GM12878 (cell line): Measurements from ENCODE around the gene DIAPH2. TPM values are rescaled to one million over a fixed set of nuclear protein-coding genes. Genes with fewer than 3 reads are reported as not detected.

Source experiments
- ATAC-seq: fragments of 200-7000 bp; cut with Tn5 transposase; 3 replicates; pipeline ENCODE4 v1.9.1; 2020; ENCODE audit warnings: mild to moderate bottlenecking, moderate library complexity
- BruUV-seq: library from RNA; stranded (reverse); fragments of 400-500 nt; replicated peaks from 2 replicates; lab custom pipeline; 2021; lab: Mats Ljungman, UMichigan
- CTCF ChIA-PET: fragments of 300-600 bp; sonication (Branson Sonifier 250); formaldehyde crosslinking; extraction: SDS; loops from one replicate; lab custom pipeline; 2021; ENCODE audit warnings: inconsistent platforms; lab: Yijun Ruan, JAX
- POLR2A ChIA-PET: fragments of 350-600 bp; formaldehyde crosslinking; extraction: SDS; loops from one replicate; lab custom pipeline; 2021; ENCODE audit warnings: inconsistent platforms; lab: Charles Lee
- RAD21 ChIA-PET: fragments of 300-600 bp; sonication (Branson Sonifier 250); formaldehyde crosslinking; loops from one replicate; lab custom pipeline; 2023; ENCODE audit warnings: antibody characterized with exemption; ENCODE audit not compliant: unreplicated experiment; lab: Charles Lee
- SMC1A ChIA-PET: fragments of 300-600 bp; sonication (Branson Sonifier 250); formaldehyde crosslinking; loops from one replicate; lab custom pipeline; 2023; ENCODE audit not compliant: unreplicated experiment, uncharacterized antibody; lab: Charles Lee
- DNase-seq: peaks from one replicate; pipeline ENCODE4 v3.0.0-alpha.2; 2011; ENCODE audit warnings: low read depth, low spot score
- FAIRE-seq: peaks from 3 replicates; lab custom pipeline; 2011; peaks lifted over from hg19 to GRCh38; lab: Jason Lieb, UNC
- H2AFZ ChIP-seq: 2 replicates; pipeline ENCODE4 v1.6.0; 2011; ENCODE audit warnings: low read depth, low read length, control low read depth; ENCODE audit not compliant: control insufficient read depth
- H3K27ac ChIP-seq: 2 replicates; pipeline ENCODE4 v1.5.1; 2011; ENCODE audit warnings: control low read depth; ENCODE audit not compliant: control insufficient read depth, insufficient read depth
- H3K27me3 ChIP-seq, 2 experiments: replicated peaks in 1 of 2; 2 replicates each; pipeline versions ENCODE4 v1.6.0 to v1.6.1; 2011; ENCODE audit warnings: low read length in 1 of 2; ENCODE audit not compliant: control insufficient read depth in 2 of 2, insufficient read depth in 2 of 2
- H3K36me3 ChIP-seq, 2 experiments: 2 replicates each; pipeline ENCODE4 v1.5.1; 2011; ENCODE audit warnings: low read length in 1 of 2; ENCODE audit not compliant: control insufficient read depth in 2 of 2, insufficient read depth in 2 of 2
- H3K4me1 ChIP-seq: 2 replicates; pipeline ENCODE4 v1.6.1; 2011; ENCODE audit warnings: mild to moderate bottlenecking, low read length, moderate library complexity, mixed read lengths; ENCODE audit not compliant: control insufficient read depth, insufficient read depth
- H3K4me2 ChIP-seq: 2 replicates; pipeline ENCODE4 v1.6.0; 2011; ENCODE audit warnings: control low read depth; ENCODE audit not compliant: control insufficient read depth, insufficient read depth
- H3K4me3 ChIP-seq: fragments of 200-600 bp; sonication (generic); 2 replicates; pipeline ENCODE4 v1.5.1; 2016
- H3K79me2 ChIP-seq: 2 replicates; pipeline ENCODE4 v1.6.0; 2011; ENCODE audit warnings: low read length; ENCODE audit not compliant: control insufficient read depth, insufficient read depth
- H3K9ac ChIP-seq: 2 replicates; pipeline ENCODE4 v1.8.0; 2011; ENCODE audit warnings: low read length, control low read depth, mixed read lengths; ENCODE audit not compliant: control insufficient read depth, insufficient read depth
- H3K9me3 ChIP-seq: replicated peaks from 3 replicates; pipeline ENCODE4 v1.5.1; 2011; ENCODE audit warnings: mild to moderate bottlenecking, low read length; ENCODE audit not compliant: control insufficient read depth, insufficient read depth
- H4K20me1 ChIP-seq: 2 replicates; pipeline ENCODE4 v1.6.0; 2011; ENCODE audit not compliant: control insufficient read depth, insufficient read depth
- CBFB ChIP-seq: IDR thresholded peaks from 2 replicates; pipeline ENCODE4 v1.6.1; 2016; ENCODE audit warnings: antibody characterized with exemption, low read depth
- HCFC1 ChIP-seq: fragments of 150-350 bp; IDR thresholded peaks from 2 replicates; pipeline ENCODE4 v1.6.1; 2014; ENCODE audit warnings: low read length
- KLF5 ChIP-seq: fragments of 450-650 bp; IDR thresholded peaks from 2 replicates; pipeline ENCODE4 v1.6.1; 2014; ENCODE audit warnings: mild to moderate bottlenecking; ENCODE audit not compliant: partially characterized antibody
- MTA3 ChIP-seq: IDR thresholded peaks from 2 replicates; pipeline ENCODE4 v1.6.1; 2012; ENCODE audit warnings: low read length, inconsistent platforms, borderline replicate concordance
- SMAD1 ChIP-seq: fragments of 450-650 bp; IDR thresholded peaks from 2 replicates; pipeline ENCODE4 v1.6.1; 2018; ENCODE audit warnings: mild to moderate bottlenecking, low read depth; ENCODE audit not compliant: partially characterized antibody
- SPI1 ChIP-seq: IDR thresholded peaks from 2 replicates; pipeline ENCODE4 v1.6.1; 2011; ENCODE audit warnings: low read depth, mild to moderate bottlenecking, low read length, moderate library complexity, borderline replicate concordance; ENCODE audit not compliant: insufficient read depth
- TBL1XR1 ChIP-seq: IDR thresholded peaks from 2 replicates; pipeline ENCODE4 v1.6.1; 2012; ENCODE audit warnings: low read depth, low read length, improper control_type of control experiment
- in situ Hi-C: fragments of 300-500 bp; cut with MboI; formaldehyde crosslinking; loops from 9 replicates; pipeline ENCODE4 v1.14.3; 2018; ENCODE audit warnings: mixed read lengths
- intact Hi-C: fragments of 100-400 bp; cut with micrococcal nuclease; formaldehyde crosslinking; loops from one replicate; pipeline ENCODE4 v1.14.2; 2022; ENCODE audit not compliant: unreplicated experiment
- polyA plus RNA-seq, 11 experiments: library from polyadenylated mRNA; depleted of rRNA in 4 of 11; unstranded in 6 of 11; stranded (reverse) in 5 of 11; fragments of >200 nt; fragmentation: Nextera tagmentation in 4 of 11; fragmentation: Illumina TruSeq in 1 of 11; extraction: Ambion mirVana in 4 of 11; extraction: Trizol in 1 of 11; gene quantifications; 1 replicate in 1 of 11; 2 replicates in 10 of 11; pipeline versions ENCODE4 v1.2.1 to v1.2.3, GENCODE V29; 2011 to 2016; ENCODE audit warnings: inconsistent platforms in 2 of 11, missing spikeins in 2 of 11, low read depth in 1 of 11
- total RNA-seq, 4 experiments: library from RNA; depleted of rRNA in 3 of 4; stranded (reverse); fragments of >200 nt in 3 of 4; fragmentation: Illumina TruSeq in 1 of 4; extraction: Trizol in 1 of 4; gene quantifications; 2 replicates each; pipeline versions ENCODE4 v1.2.1 to v1.2.3, GENCODE V29; 2013 to 2021
- TF ChIP-seq, protein P1 (sequence below): fragments of 450-650 bp; IDR thresholded peaks from 2 replicates; pipeline ENCODE4 v1.6.1; 2018; ENCODE audit warnings: borderline replicate concordance, mild to moderate bottlenecking; ENCODE audit not compliant: partially characterized antibody
- TF ChIP-seq, protein P2 (sequence below): fragments of 450-650 bp; IDR thresholded peaks from 2 replicates; pipeline ENCODE4 v1.6.1; 2017; ENCODE audit warnings: borderline replicate concordance
- TF ChIP-seq, protein P3 (sequence below): fragments of 450-650 bp; IDR thresholded peaks from 2 replicates; pipeline ENCODE4 v1.6.1; 2018; ENCODE audit warnings: mild to moderate bottlenecking, low read depth, moderate library complexity; ENCODE audit not compliant: partially characterized antibody
- TF ChIP-seq, protein P4 (sequence below): fragments of 450-650 bp; conservative IDR thresholded peaks from 2 replicates; pipeline ENCODE4 v1.6.1; 2017; ENCODE audit warnings: mild to moderate bottlenecking, moderate library complexity

DIAPH2 gene
- total and polyA plus RNA-seq, 10 of the 15 experiments (the other 5 are each of a cell fraction or from before 2014, with no cell fraction given) = 2.2 to 16.6 (median 8.8) TPM

DNA sequence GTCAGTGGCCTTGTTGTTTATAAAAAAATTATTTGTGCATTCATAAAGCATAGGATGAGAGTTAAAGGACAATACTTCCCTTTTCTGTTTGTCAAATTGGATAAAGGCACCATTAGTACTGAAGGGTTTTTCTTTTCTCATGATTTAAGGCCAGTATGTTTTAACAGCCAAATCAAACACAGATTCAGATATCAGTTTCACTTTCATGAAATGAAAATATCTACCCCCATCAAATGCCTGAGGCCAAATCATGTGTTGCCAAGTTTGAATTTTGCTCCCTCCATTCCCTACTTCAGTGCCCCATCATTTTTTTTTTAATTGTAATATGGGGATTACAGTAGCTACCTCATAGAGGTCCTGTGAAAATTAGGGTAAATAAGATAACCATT, 944.9 kb downstream of the DIAPH2 start:
- RAD21 ChIA-PET = no interaction called here
- H3K79me2 ChIP-seq = no peaks in the 10 kb centered on the region

More for the DNA sequence above, 944.9 kb downstream of the DIAPH2 start:
- Histone ChIP-seq H4K20me1 (no peaks in the 10 kb centered on the region), H3K4me1 (no peaks in the 10 kb centered on the region), H3K4me3 (no peak overlapping the region), H3K9ac (no peak overlapping the region), H3K4me2 (no peak overlapping the region), H3K27me3 (no peaks in the 10 kb centered on the region), H3K9me3 (no peaks in the 10 kb centered on the region), H2AFZ (no peak overlapping the region), H3K27ac (no peak overlapping the region), H3K36me3 (no peaks in the 10 kb centered on the region)
- FAIRE-seq (peak; percentile 56), DNase-seq (no peak), ATAC-seq (no peak)
- TF ChIP-seq, protein P1, sequence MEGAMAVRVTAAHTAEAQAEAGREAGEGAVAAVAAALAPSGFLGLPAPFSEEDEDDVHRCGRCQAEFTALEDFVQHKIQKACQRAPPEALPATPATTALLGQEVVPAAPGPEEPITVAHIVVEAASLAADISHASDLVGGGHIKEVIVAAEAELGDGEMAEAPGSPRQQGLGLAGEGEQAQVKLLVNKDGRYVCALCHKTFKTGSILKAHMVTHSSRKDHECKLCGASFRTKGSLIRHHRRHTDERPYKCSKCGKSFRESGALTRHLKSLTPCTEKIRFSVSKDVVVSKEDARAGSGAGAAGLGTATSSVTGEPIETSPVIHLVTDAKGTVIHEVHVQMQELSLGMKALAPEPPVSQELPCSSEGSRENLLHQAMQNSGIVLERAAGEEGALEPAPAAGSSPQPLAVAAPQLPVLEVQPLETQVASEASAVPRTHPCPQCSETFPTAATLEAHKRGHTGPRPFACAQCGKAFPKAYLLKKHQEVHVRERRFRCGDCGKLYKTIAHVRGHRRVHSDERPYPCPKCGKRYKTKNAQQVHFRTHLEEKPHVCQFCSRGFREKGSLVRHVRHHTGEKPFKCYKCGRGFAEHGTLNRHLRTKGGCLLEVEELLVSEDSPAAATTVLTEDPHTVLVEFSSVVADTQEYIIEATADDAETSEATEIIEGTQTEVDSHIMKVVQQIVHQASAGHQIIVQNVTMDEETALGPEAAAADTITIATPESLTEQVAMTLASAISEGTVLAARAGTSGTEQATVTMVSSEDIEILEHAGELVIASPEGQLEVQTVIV = no peak
- TF ChIP-seq SMAD1 (no peak), SPI1 (no peak), KLF5 (no peak), CBFB (no peak), HCFC1 (no peak), MTA3 (no peak), TBL1XR1 (no peak)
- TF ChIP-seq, protein P2, sequence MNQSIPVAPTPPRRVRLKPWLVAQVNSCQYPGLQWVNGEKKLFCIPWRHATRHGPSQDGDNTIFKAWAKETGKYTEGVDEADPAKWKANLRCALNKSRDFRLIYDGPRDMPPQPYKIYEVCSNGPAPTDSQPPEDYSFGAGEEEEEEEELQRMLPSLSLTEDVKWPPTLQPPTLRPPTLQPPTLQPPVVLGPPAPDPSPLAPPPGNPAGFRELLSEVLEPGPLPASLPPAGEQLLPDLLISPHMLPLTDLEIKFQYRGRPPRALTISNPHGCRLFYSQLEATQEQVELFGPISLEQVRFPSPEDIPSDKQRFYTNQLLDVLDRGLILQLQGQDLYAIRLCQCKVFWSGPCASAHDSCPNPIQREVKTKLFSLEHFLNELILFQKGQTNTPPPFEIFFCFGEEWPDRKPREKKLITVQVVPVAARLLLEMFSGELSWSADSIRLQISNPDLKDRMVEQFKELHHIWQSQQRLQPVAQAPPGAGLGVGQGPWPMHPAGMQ = no peak
- TF ChIP-seq, protein P3, sequence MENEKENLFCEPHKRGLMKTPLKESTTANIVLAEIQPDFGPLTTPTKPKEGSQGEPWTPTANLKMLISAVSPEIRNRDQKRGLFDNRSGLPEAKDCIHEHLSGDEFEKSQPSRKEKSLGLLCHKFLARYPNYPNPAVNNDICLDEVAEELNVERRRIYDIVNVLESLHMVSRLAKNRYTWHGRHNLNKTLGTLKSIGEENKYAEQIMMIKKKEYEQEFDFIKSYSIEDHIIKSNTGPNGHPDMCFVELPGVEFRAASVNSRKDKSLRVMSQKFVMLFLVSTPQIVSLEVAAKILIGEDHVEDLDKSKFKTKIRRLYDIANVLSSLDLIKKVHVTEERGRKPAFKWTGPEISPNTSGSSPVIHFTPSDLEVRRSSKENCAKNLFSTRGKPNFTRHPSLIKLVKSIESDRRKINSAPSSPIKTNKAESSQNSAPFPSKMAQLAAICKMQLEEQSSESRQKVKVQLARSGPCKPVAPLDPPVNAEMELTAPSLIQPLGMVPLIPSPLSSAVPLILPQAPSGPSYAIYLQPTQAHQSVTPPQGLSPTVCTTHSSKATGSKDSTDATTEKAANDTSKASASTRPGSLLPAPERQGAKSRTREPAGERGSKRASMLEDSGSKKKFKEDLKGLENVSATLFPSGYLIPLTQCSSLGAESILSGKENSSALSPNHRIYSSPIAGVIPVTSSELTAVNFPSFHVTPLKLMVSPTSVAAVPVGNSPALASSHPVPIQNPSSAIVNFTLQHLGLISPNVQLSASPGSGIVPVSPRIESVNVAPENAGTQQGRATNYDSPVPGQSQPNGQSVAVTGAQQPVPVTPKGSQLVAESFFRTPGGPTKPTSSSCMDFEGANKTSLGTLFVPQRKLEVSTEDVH = no peak
- TF ChIP-seq, protein P4, sequence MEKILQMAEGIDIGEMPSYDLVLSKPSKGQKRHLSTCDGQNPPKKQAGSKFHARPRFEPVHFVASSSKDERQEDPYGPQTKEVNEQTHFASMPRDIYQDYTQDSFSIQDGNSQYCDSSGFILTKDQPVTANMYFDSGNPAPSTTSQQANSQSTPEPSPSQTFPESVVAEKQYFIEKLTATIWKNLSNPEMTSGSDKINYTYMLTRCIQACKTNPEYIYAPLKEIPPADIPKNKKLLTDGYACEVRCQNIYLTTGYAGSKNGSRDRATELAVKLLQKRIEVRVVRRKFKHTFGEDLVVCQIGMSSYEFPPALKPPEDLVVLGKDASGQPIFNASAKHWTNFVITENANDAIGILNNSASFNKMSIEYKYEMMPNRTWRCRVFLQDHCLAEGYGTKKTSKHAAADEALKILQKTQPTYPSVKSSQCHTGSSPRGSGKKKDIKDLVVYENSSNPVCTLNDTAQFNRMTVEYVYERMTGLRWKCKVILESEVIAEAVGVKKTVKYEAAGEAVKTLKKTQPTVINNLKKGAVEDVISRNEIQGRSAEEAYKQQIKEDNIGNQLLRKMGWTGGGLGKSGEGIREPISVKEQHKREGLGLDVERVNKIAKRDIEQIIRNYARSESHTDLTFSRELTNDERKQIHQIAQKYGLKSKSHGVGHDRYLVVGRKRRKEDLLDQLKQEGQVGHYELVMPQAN = no peak
- CTCF ChIA-PET = no interaction called here
- POLR2A ChIA-PET = no interaction called here
- no TSS peak for BruUV-seq
- intact Hi-C loops (no loop called here), in situ Hi-C loops (no loop called here)
- SMC1A ChIA-PET = no interaction called here
